IMR-90 (cell line): ENCODE results near the gene TPO. TPM values are rescaled to one million over a fixed set of nuclear protein-coding genes. Genes with fewer than 3 reads are reported as not detected.

ENCODE experiments used
- ATAC-seq: fragments of 200-7000 bp; cut with Tn5 transposase; 2 replicates; pipeline ENCODE4 v1.9.1; 2020; ENCODE audit warnings: low read depth, mild to moderate bottlenecking, moderate library complexity
- BruUV-seq: library from RNA; stranded (reverse); fragments of 400-500 nt; replicated peaks from 2 replicates; lab custom pipeline; 2021; lab: Mats Ljungman, UMichigan
- CTCF ChIA-PET: fragments of 300-600 bp; formaldehyde crosslinking; extraction: SDS; loops from one replicate; lab custom pipeline; 2021; ENCODE audit warnings: antibody characterized with exemption; lab: Yijun Ruan, JAX
- POLR2A ChIA-PET: fragments of 300-600 bp; sonication (Branson Sonifier 250); formaldehyde crosslinking; loops from one replicate; lab custom pipeline; 2022; ENCODE audit warnings: antibody characterized with exemption; ENCODE audit not compliant: unreplicated experiment; lab: Charles Lee
- DNase-seq: peaks from one replicate; pipeline ENCODE4 v3.0.0; 2013
- H2AFZ ChIP-seq: replicated peaks from 2 replicates; pipeline ENCODE3; 2013; ENCODE audit warnings: low read length, mild to moderate bottlenecking; ENCODE audit not compliant: poor library complexity
- H2AK5ac ChIP-seq: 2 replicates; pipeline ENCODE4 v1.6.1; 2013; ENCODE audit warnings: low read depth, low read length, inconsistent platforms
- H2AK9ac ChIP-seq: replicated peaks from 2 replicates; pipeline ENCODE3; 2013; ENCODE audit warnings: mild to moderate bottlenecking, low read depth, low read length, moderate library complexity; ENCODE audit not compliant: poor library complexity
- H2BK120ac ChIP-seq: 2 replicates; pipeline ENCODE4 v1.6.1; 2013; ENCODE audit warnings: low read depth, low read length, inconsistent platforms
- H2BK15ac ChIP-seq: 3 replicates; pipeline ENCODE4 v1.6.1; 2013; ENCODE audit warnings: low read depth, low read length, inconsistent platforms
- H2BK20ac ChIP-seq: 2 replicates; pipeline ENCODE4 v1.6.1; 2013; ENCODE audit warnings: low read depth, mild to moderate bottlenecking, inconsistent platforms, low read length, moderate library complexity
- H2BK5ac ChIP-seq: 2 replicates; pipeline ENCODE4 v1.6.1; 2013; ENCODE audit warnings: mild to moderate bottlenecking, low read depth, low read length, inconsistent platforms; ENCODE audit not compliant: poor library complexity, severe bottlenecking
- H3K14ac ChIP-seq: replicated peaks from 2 replicates; pipeline ENCODE4 v1.6.1; 2013; ENCODE audit warnings: low read depth, low read length, inconsistent platforms
- H3K18ac ChIP-seq: 2 replicates; pipeline ENCODE4 v1.6.1; 2013; ENCODE audit warnings: low read depth, low read length, control low read depth
- H3K23ac ChIP-seq: 2 replicates; pipeline ENCODE4 v1.6.1; 2013; ENCODE audit warnings: low read depth, low read length, inconsistent platforms
- H3K27ac ChIP-seq: 2 replicates; pipeline ENCODE4 v1.5.1; 2013; ENCODE audit warnings: mild to moderate bottlenecking, control low read depth, low read length; ENCODE audit not compliant: insufficient read depth
- H3K27me3 ChIP-seq: 2 replicates; pipeline ENCODE4 v1.6.1; 2013; ENCODE audit warnings: low read length; ENCODE audit not compliant: control insufficient read depth, insufficient read depth
- H3K36me3 ChIP-seq: 2 replicates; pipeline ENCODE4 v1.6.1; 2013; ENCODE audit warnings: low read length, mixed read lengths; ENCODE audit not compliant: control insufficient read depth, insufficient read depth
- H3K4ac ChIP-seq: 2 replicates; pipeline ENCODE4 v1.6.1; 2013; ENCODE audit warnings: low read depth, low read length, inconsistent platforms
- H3K4me1 ChIP-seq: 2 replicates; pipeline ENCODE4 v1.6.1; 2013; ENCODE audit warnings: low read length, mixed read lengths; ENCODE audit not compliant: control insufficient read depth, insufficient read depth
- H3K4me2 ChIP-seq: 2 replicates; pipeline ENCODE4 v1.6.1; 2013; ENCODE audit warnings: low read depth, mild to moderate bottlenecking, control low read depth, low read length, moderate library complexity
- H3K4me3 ChIP-seq: 2 replicates; pipeline ENCODE4 v1.5.1; 2013; ENCODE audit warnings: low read depth, mild to moderate bottlenecking, control low read depth, low read length, moderate library complexity; ENCODE audit not compliant: insufficient read depth
- H3K56ac ChIP-seq: 2 replicates; pipeline ENCODE4 v1.6.1; 2013; ENCODE audit warnings: low read length, inconsistent platforms; ENCODE audit not compliant: insufficient read depth; ENCODE audit errors: extremely low read depth
- H3K79me1 ChIP-seq, 2 experiments: 2 replicates each; pipeline ENCODE4 v1.6.1; 2013; ENCODE audit warnings: low read length in 2 of 2, inconsistent platforms in 1 of 2, low read depth in 1 of 2
- H3K9ac ChIP-seq: 2 replicates; pipeline ENCODE4 v1.6.1; 2013; ENCODE audit warnings: low read depth, low read length, control low read depth
- H3K9me1 ChIP-seq: 2 replicates; pipeline ENCODE4 v1.6.1; 2013; ENCODE audit warnings: low read length, inconsistent platforms; ENCODE audit not compliant: insufficient read depth
- H3K9me3 ChIP-seq: 2 replicates; pipeline ENCODE4 v1.6.1; 2013; ENCODE audit warnings: low read length; ENCODE audit not compliant: control insufficient read depth, insufficient read depth
- H4K20me1 ChIP-seq: 2 replicates; pipeline ENCODE4 v1.6.1; 2013; ENCODE audit warnings: low read length, inconsistent platforms; ENCODE audit not compliant: insufficient read depth
- H4K5ac ChIP-seq: 2 replicates; pipeline ENCODE4 v1.6.1; 2013; ENCODE audit warnings: mild to moderate bottlenecking, low read depth, low read length, control low read depth
- H4K8ac ChIP-seq, 2 experiments: 2 replicates each; pipeline ENCODE4 v1.6.1; 2013; ENCODE audit warnings: low read depth in 2 of 2, low read length in 2 of 2, control low read depth in 1 of 2, inconsistent platforms in 1 of 2
- H4K91ac ChIP-seq: 2 replicates; pipeline ENCODE4 v1.6.1; 2013; ENCODE audit warnings: low read depth, low read length, inconsistent platforms; ENCODE audit not compliant: insufficient read depth
- BHLHE40 ChIP-seq: fragments of 150-350 bp; IDR thresholded peaks from 2 replicates; pipeline ENCODE4 v1.6.1; 2016; ENCODE audit warnings: mild to moderate bottlenecking, low read depth, low read length
- CEBPB ChIP-seq: IDR thresholded peaks from 2 replicates; pipeline ENCODE4 v1.6.1; 2012; ENCODE audit warnings: low read depth, low read length, improper control_type of control experiment
- FOS ChIP-seq: fragments of 150-350 bp; IDR thresholded peaks from 2 replicates; pipeline ENCODE4 v1.6.1; 2016; ENCODE audit warnings: low read depth, low read length
- MAFK ChIP-seq: IDR thresholded peaks from 2 replicates; pipeline ENCODE4 v1.6.1; 2012; ENCODE audit warnings: low read depth, low read length, improper control_type of control experiment
- MXI1 ChIP-seq: IDR thresholded peaks from 2 replicates; pipeline ENCODE4 v1.6.1; 2012; ENCODE audit warnings: low read depth, mild to moderate bottlenecking, low read length, moderate library complexity, borderline replicate concordance
- POLR2A ChIP-seq: IDR thresholded peaks from 2 replicates; pipeline ENCODE4 v1.6.1; 2012; ENCODE audit warnings: mild to moderate bottlenecking, low read depth, low read length
- RAD21 ChIP-seq: IDR thresholded peaks from 2 replicates; pipeline ENCODE4 v1.6.1; 2012; ENCODE audit warnings: low read length, improper control_type of control experiment
- RCOR1 ChIP-seq: IDR thresholded peaks from 2 replicates; pipeline ENCODE4 v1.6.1; 2012; ENCODE audit warnings: mild to moderate bottlenecking, low read length, improper control_type of control experiment; ENCODE audit not compliant: insufficient replicate concordance
- RFX5 ChIP-seq: IDR thresholded peaks from 2 replicates; pipeline ENCODE4 v1.8.0; 2012; ENCODE audit warnings: low read depth, mild to moderate bottlenecking, low read length, moderate library complexity
- SMC3 ChIP-seq: fragments of 150-350 bp; IDR thresholded peaks from 2 replicates; pipeline ENCODE4 v1.6.1; 2016; ENCODE audit warnings: low read depth, mild to moderate bottlenecking, antibody characterized with exemption, low read length, moderate library complexity
- WGBS, 2 experiments: methylation state at CpG; one replicate each; pipeline versions ENCODE4 v1.1.5 to v1.1.7; 2013; ENCODE audit warnings: missing lambda C conversion rate in 2 of 2; ENCODE audit not compliant: insufficient read length in 1 of 2; ENCODE audit errors: extremely low coverage in 2 of 2; 5-methylcytosine and 5-hydroxymethylcytosine counted together
- dilution Hi-C: fragments of 300-500 bp; cut with HindIII; formaldehyde crosslinking; loops from one replicate; pipeline ENCODE4 v1.14.3; 2018; ENCODE audit warnings: low sequenced_read_pairs; ENCODE audit not compliant: unreplicated experiment
- in situ Hi-C: fragments of 300-500 bp; cut with MboI; formaldehyde crosslinking; loops from 3 replicates; pipeline ENCODE4 v1.14.3; 2019; ENCODE audit warnings: low sequenced_read_pairs, inconsistent platforms, mixed read lengths
- intact Hi-C: fragments of 100-400 bp; cut with micrococcal nuclease; formaldehyde crosslinking; loops from 2 replicates; pipeline ENCODE4 v1.10.0; 2022
- polyA plus RNA-seq, 3 experiments: library from polyadenylated mRNA; depleted of rRNA; stranded (reverse); fragments of >200 nt; gene quantifications; 2 replicates each; pipeline ENCODE4 v1.2.3, GENCODE V29; 2012; ENCODE audit warnings: low replicate concordance in 1 of 3
- total RNA-seq: library from RNA; depleted of rRNA; stranded (reverse); fragments of >200 nt; gene quantifications from 2 replicates; pipeline ENCODE4 v1.2.3, GENCODE V29; 2012
- TF ChIP-seq, protein P1 (sequence below): conservative IDR thresholded peaks from 2 replicates; pipeline ENCODE4 v1.5.1; 2012; ENCODE audit warnings: mild to moderate bottlenecking, low read depth, low read length, improper control_type of control experiment
- TF ChIP-seq, protein P2 (sequence below): fragments of 150-350 bp; IDR thresholded peaks from 2 replicates; pipeline ENCODE4 v1.6.1; 2016; ENCODE audit warnings: low read depth, mild to moderate bottlenecking, low read length, moderate library complexity, borderline replicate concordance

Gene TPO
- total and polyA plus RNA-seq, 2 of the 4 experiments (the other 2 are of a cell fraction), result not detected

DNA sequence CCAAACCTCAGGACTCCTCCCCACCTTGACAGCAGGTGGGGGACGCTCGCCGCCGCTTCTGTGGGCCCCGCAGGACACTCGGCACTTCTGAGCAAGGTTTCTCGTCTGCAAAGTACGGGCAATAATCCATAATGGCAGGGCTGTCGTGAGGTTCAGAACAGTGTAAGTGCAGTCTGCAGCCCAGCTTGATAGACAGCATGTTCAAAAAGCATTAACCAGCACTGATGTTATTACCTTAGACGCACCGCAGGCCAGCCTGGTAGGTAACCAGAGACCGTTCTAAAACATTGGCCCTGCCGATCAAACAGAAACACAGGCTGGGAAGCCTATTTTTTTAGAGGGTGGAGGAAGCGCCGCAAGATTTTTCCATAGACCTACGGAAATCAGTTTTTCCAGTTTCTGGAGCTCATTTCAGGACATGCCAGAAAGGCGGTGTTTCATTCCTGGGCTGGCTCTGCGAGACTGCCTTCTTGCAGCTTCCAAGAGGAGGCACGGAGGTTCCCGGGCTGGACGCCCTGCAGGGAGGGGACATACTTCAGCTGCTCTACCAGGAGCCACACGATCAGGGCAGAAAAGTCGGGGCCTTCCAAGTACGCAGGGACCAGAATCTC lies 148.7 kb downstream of the TPO start:
- Histone ChIP-seq H3K9me3 (no peaks in the 10 kb centered on the region), H3K27ac (no peak overlapping the region), H3K79me1 (no peaks in the 10 kb centered on the region), H3K9ac (no peak overlapping the region), H3K14ac (no peak overlapping the region), H3K27me3 (peaks cover 28% of the 10 kb centered on the region), H2AK9ac (no peak overlapping the region), H3K36me3 (no peaks in the 10 kb centered on the region), H3K18ac (no peak overlapping the region), H3K4me1 (0 out of 2 replicates have a peak, but pooled peaks cover 2% of the 10 kb centered on the region), H3K23ac (no peak overlapping the region), H2BK20ac (no peak overlapping the region), H2BK5ac (no peak overlapping the region), H4K20me1 (0 out of 2 replicates have a peak, but pooled peaks cover 3% of the 10 kb centered on the region), H3K4me2 (no peak overlapping the region), H2BK15ac (no peak overlapping the region), H4K8ac (no peak overlapping the region), H3K9me1 (no peaks in the 10 kb centered on the region), H3K4me3 (no peak overlapping the region), H4K91ac (no peak overlapping the region), H3K4ac (no peak overlapping the region), H2AK5ac (no peak overlapping the region), H3K56ac (no peak overlapping the region), H2AFZ (peak overlapping the region; percentile 32), H2BK120ac (no peak overlapping the region), H4K5ac (no peak overlapping the region)
- 77% methylated on average over 11 of the region's 24 CpGs; no CpG with 5 or more reads in 1 of the 2 experiments for WGBS, 2 experiments
- DNase-seq, result no peak
- in situ Hi-C loops (no loop called here), dilution Hi-C loops (no loop called here), intact Hi-C loops (no loop called here)
- ATAC-seq, result no peak
- ChIA-PET CTCF (interaction anchor here (0.6 to 1.1 kb wide), 3 partner anchors 11 to 1316 kb away, joined by 3 to 4 read pairs (median 3); no protein-coding TSS in a partner anchor), POLR2A (no interaction called here)
- TF ChIP-seq CEBPB, result no peak
- TF ChIP-seq RCOR1, result no peak
- no peak for TF ChIP-seq RFX5
- TF ChIP-seq POLR2A, result no peak
- TF ChIP-seq, protein P1, sequence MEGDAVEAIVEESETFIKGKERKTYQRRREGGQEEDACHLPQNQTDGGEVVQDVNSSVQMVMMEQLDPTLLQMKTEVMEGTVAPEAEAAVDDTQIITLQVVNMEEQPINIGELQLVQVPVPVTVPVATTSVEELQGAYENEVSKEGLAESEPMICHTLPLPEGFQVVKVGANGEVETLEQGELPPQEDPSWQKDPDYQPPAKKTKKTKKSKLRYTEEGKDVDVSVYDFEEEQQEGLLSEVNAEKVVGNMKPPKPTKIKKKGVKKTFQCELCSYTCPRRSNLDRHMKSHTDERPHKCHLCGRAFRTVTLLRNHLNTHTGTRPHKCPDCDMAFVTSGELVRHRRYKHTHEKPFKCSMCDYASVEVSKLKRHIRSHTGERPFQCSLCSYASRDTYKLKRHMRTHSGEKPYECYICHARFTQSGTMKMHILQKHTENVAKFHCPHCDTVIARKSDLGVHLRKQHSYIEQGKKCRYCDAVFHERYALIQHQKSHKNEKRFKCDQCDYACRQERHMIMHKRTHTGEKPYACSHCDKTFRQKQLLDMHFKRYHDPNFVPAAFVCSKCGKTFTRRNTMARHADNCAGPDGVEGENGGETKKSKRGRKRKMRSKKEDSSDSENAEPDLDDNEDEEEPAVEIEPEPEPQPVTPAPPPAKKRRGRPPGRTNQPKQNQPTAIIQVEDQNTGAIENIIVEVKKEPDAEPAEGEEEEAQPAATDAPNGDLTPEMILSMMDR, result no peak
- TF ChIP-seq MAFK, result no peak
- TF ChIP-seq SMC3, result no peak
- TF ChIP-seq BHLHE40, result no peak
- TF ChIP-seq RAD21, result no peak
- TF ChIP-seq FOS, result no peak
- TF ChIP-seq MXI1, result no peak
- TF ChIP-seq, protein P2, sequence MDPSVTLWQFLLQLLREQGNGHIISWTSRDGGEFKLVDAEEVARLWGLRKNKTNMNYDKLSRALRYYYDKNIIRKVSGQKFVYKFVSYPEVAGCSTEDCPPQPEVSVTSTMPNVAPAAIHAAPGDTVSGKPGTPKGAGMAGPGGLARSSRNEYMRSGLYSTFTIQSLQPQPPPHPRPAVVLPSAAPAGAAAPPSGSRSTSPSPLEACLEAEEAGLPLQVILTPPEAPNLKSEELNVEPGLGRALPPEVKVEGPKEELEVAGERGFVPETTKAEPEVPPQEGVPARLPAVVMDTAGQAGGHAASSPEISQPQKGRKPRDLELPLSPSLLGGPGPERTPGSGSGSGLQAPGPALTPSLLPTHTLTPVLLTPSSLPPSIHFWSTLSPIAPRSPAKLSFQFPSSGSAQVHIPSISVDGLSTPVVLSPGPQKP, result no peak
- no TSS peak for BruUV-seq
